SK-N-SH (cell line): ENCODE measurements around the gene CRABP1. TPM values are rescaled to one million over a fixed set of nuclear protein-coding genes. Genes with fewer than 3 reads are reported as not detected.

Experiments
- CTCF ChIA-PET: fragments of 300-600, 350-600 bp; formaldehyde crosslinking; extraction: SDS; loops from one replicate; lab custom pipeline; 2021; lab: Yijun Ruan, JAX
- POLR2A ChIA-PET: fragments of 350-600 bp; sonication (Branson Sonifier 250); formaldehyde crosslinking; extraction: SDS; loops from one replicate; lab custom pipeline; 2020; ENCODE audit warnings: antibody characterized with exemption, inconsistent platforms; lab: Yijun Ruan, JAX
- DNase-seq: peaks from one replicate; pipeline ENCODE4 v3.0.0; 2012
- H2AFZ ChIP-seq: fragments of 200-600 bp; sonication (generic); 2 replicates; pipeline ENCODE4 v1.8.1; 2016; ENCODE audit warnings: antibody characterized with exemption, mild to moderate bottlenecking, low read depth
- H3F3A ChIP-seq: fragments of 200-600 bp; sonication (generic); replicated peaks from 2 replicates; pipeline ENCODE3; 2016; ENCODE audit warnings: antibody characterized with exemption, mild to moderate bottlenecking; ENCODE audit not compliant: insufficient read depth
- H3K27ac ChIP-seq, 2 experiments: fragments of 200-500 bp in 1 of 2; fragments of 200-600 bp in 1 of 2; sonication (Bioruptor generic) in 1 of 2; sonication (generic), shearing (Covaris generic) in 1 of 2; 2 replicates each; pipeline versions ENCODE4 v1.5.1 to v1.6.1; 2014 to 2016; ENCODE audit warnings: low read depth in 2 of 2, inconsistent platforms in 1 of 2, low read length in 1 of 2, mild to moderate bottlenecking in 1 of 2, mixed read lengths in 1 of 2
- H3K27me3 ChIP-seq: fragments of 200-600 bp; sonication (generic), shearing (Covaris generic); 2 replicates; pipeline ENCODE4 v1.6.1; 2016; ENCODE audit warnings: mixed run types; ENCODE audit not compliant: insufficient read depth
- H3K36me3 ChIP-seq, 2 experiments: fragments of 200-500 bp in 1 of 2; fragments of 200-600 bp in 1 of 2; sonication (Bioruptor generic) in 1 of 2; sonication (generic) in 1 of 2; replicated peaks in 1 of 2; 2 replicates each; pipeline versions ENCODE3 to v1.5.1; 2014 to 2016; ENCODE audit warnings: low read length in 1 of 2, mild to moderate bottlenecking in 1 of 2; ENCODE audit not compliant: insufficient read depth in 2 of 2, control insufficient read depth in 1 of 2
- H3K4me1 ChIP-seq, 2 experiments: fragments of 200-500 bp in 1 of 2; fragments of 200-600 bp in 1 of 2; sonication (Bioruptor generic) in 1 of 2; sonication (generic), shearing (Covaris generic) in 1 of 2; 2 replicates each; pipeline versions ENCODE4 v1.5.1 to v1.6.1; 2014 to 2016; ENCODE audit warnings: low read depth in 1 of 2, low read length in 1 of 2, mixed run types in 1 of 2; ENCODE audit not compliant: insufficient read depth in 2 of 2, control insufficient read depth in 1 of 2
- H3K4me2 ChIP-seq: fragments of 200-600 bp; sonication (generic), shearing (Covaris generic); 2 replicates; pipeline ENCODE4 v1.6.1; 2017; ENCODE audit warnings: mixed run types
- H3K4me3 ChIP-seq, 2 experiments: fragments of 200-500 bp in 1 of 2; fragments of 200-600 bp in 1 of 2; sonication (Bioruptor generic) in 1 of 2; sonication (generic), shearing (Covaris generic) in 1 of 2; 2 replicates each; pipeline versions ENCODE4 v1.5.1 to v1.8.1; 2014 to 2016; ENCODE audit warnings: low read depth in 2 of 2, inconsistent platforms in 1 of 2, low read length in 1 of 2, mild to moderate bottlenecking in 1 of 2, mixed read lengths in 1 of 2, moderate library complexity in 1 of 2
- H3K79me2 ChIP-seq: fragments of 200-600 bp; sonication (generic); 2 replicates; pipeline ENCODE4 v1.8.1; 2017; ENCODE audit warnings: mild to moderate bottlenecking; ENCODE audit not compliant: insufficient read depth
- H3K9ac ChIP-seq: fragments of 200-600 bp; sonication (generic); 2 replicates; pipeline ENCODE4 v1.6.1; 2017; ENCODE audit warnings: mixed run types
- H3K9me2 ChIP-seq: fragments of 200-600 bp; sonication (generic); 2 replicates; pipeline ENCODE4 v1.6.1; 2017; ENCODE audit warnings: mixed run types
- H3K9me3 ChIP-seq: fragments of 200-600 bp; sonication (generic); 2 replicates; pipeline ENCODE4 v1.6.1; 2017; ENCODE audit warnings: mixed run types, mild to moderate bottlenecking, moderate library complexity
- H4K20me1 ChIP-seq: fragments of 200-600 bp; sonication (generic); 2 replicates; pipeline ENCODE4 v1.6.1; 2017; ENCODE audit warnings: mild to moderate bottlenecking, mixed run types; ENCODE audit not compliant: insufficient read depth
- CHD2 ChIP-seq: fragments of 150-350 bp; IDR thresholded peaks from 2 replicates; pipeline ENCODE4 v1.6.1; 2018; ENCODE audit warnings: low read length; ENCODE audit not compliant: partially characterized antibody
- CTCF ChIP-seq: fragments of 200-600 bp; sonication (generic); IDR thresholded peaks from 2 replicates; pipeline ENCODE4 v1.6.1; 2017; ENCODE audit warnings: antibody characterized with exemption, mild to moderate bottlenecking, moderate library complexity
- ELF1 ChIP-seq: IDR thresholded peaks from 2 replicates; pipeline ENCODE4 v1.4.0; 2012
- EP300 ChIP-seq, 2 experiments: IDR thresholded peaks; 2 replicates each; pipeline versions ENCODE4 v1.4.0 to v1.6.1; 2012; ENCODE audit warnings: borderline replicate concordance in 1 of 2, low read depth in 1 of 2, low read length in 1 of 2
- FOSL2 ChIP-seq: IDR thresholded peaks from 2 replicates; pipeline ENCODE4 v1.4.0; 2012; ENCODE audit warnings: low read depth, mild to moderate bottlenecking, moderate library complexity, borderline replicate concordance
- GABPA ChIP-seq: IDR thresholded peaks from 2 replicates; pipeline ENCODE4 v1.4.0; 2012; ENCODE audit warnings: low read depth, mild to moderate bottlenecking
- GATA2 ChIP-seq: sonication (generic); formaldehyde crosslinking; IDR thresholded peaks from 2 replicates; pipeline ENCODE4 v1.5.0; 2020; ENCODE audit warnings: mild to moderate bottlenecking, missing genetic modification reagents
- MEF2A ChIP-seq: IDR thresholded peaks from 2 replicates; pipeline ENCODE4 v1.4.0; 2012; ENCODE audit warnings: low read depth, borderline replicate concordance
- MXI1 ChIP-seq: IDR thresholded peaks from 2 replicates; pipeline ENCODE4 v1.6.1; 2012; ENCODE audit warnings: mild to moderate bottlenecking, low read depth, low read length, improper control_type of control experiment
- NFIC ChIP-seq: IDR thresholded peaks from 2 replicates; pipeline ENCODE4 v1.4.0; 2012; ENCODE audit warnings: borderline replicate concordance
- PBX3 ChIP-seq: IDR thresholded peaks from 2 replicates; pipeline ENCODE4; 2012
- RAD21 ChIP-seq: IDR thresholded peaks from 2 replicates; pipeline ENCODE4 v1.6.1; 2012; ENCODE audit warnings: mild to moderate bottlenecking, low read length
- RCOR1 ChIP-seq: fragments of 150-350 bp; IDR thresholded peaks from 2 replicates; pipeline ENCODE4 v1.6.1; 2017; ENCODE audit warnings: antibody characterized with exemption, low read length
- REST ChIP-seq: IDR thresholded peaks from 2 replicates; pipeline ENCODE4 v1.6.1; 2012; ENCODE audit warnings: mild to moderate bottlenecking, low read depth, low read length, moderate library complexity
- RFX5 ChIP-seq: IDR thresholded peaks from 2 replicates; pipeline ENCODE4 v1.6.1; 2012; ENCODE audit warnings: mild to moderate bottlenecking, improper control_type of control experiment, low read length
- RXRA ChIP-seq: IDR thresholded peaks from 2 replicates; pipeline ENCODE4 v1.4.0; 2012; ENCODE audit warnings: low read depth, mild to moderate bottlenecking, borderline replicate concordance
- SMC3 ChIP-seq: IDR thresholded peaks from 2 replicates; pipeline ENCODE4 v1.6.1; 2012; ENCODE audit warnings: low read depth, low read length, improper control_type of control experiment
- TCF12 ChIP-seq: IDR thresholded peaks from 2 replicates; pipeline ENCODE4 v1.4.0; 2012
- TEAD4 ChIP-seq: IDR thresholded peaks from 2 replicates; pipeline ENCODE4 v1.4.0; 2012; ENCODE audit warnings: mild to moderate bottlenecking, borderline replicate concordance; ENCODE audit not compliant: insufficient read depth
- ZBTB33 ChIP-seq: IDR thresholded peaks from 2 replicates; pipeline ENCODE4 v1.4.0; 2012; ENCODE audit warnings: low read depth, borderline replicate concordance
- WGBS: methylation state at CpG from one replicate; pipeline ENCODE4 v1.1.6; 2017; ENCODE audit warnings: low lambda C conversion rate; 5-methylcytosine and 5-hydroxymethylcytosine counted together
- polyA plus RNA-seq, 3 experiments: library from polyadenylated mRNA; depleted of rRNA; stranded (reverse); fragments of >200 nt; gene quantifications; 2 replicates each; pipeline ENCODE4 v1.2.3, GENCODE V29; 2012

The CRABP1 gene
- polyA plus RNA-seq, 1 of the 3 experiments (the other 2 are of a cell fraction) = 1.0 TPM

GRCh38 chr15:78363381-78363734 is 23.2 kb downstream of the CRABP1 start (continued):
- no peak for TF ChIP-seq CTCF
- no peak for TF ChIP-seq TEAD4
- no peak for TF ChIP-seq PBX3
- no peak for TF ChIP-seq SMC3

- H3K9ac ChIP-seq = no peak overlapping the region
- no peaks in the 10 kb centered on the region for H3K79me2 ChIP-seq
- ChIA-PET CTCF (interaction anchor here (0.9 to 2.4 kb wide), 3 partner anchors 9 to 56 kb away, joined by 3 to 9 read pairs (median 4); no protein-coding TSS in a partner anchor), POLR2A (interaction anchor here (0.5 to 0.6 kb wide), 2 partner anchors 11 to 65 kb away, joined by 3 read pairs; partner anchors contain the start of gene SKIC8)
- 83% methylated on average over 1 of the region's 7 CpGs for WGBS
- DNase-seq = peak; percentile 81
- no peaks in the 10 kb centered on the region for H3F3A ChIP-seq
- H3K27me3 ChIP-seq = no peaks in the 10 kb centered on the region
- no peaks in the 10 kb centered on the region for H4K20me1 ChIP-seq
- no peak overlapping the region for H3K4me3 ChIP-seq
- H3K9me3 ChIP-seq = no peaks in the 10 kb centered on the region
- H3K27ac ChIP-seq = peak overlapping the region in 1 of 2 experiments; percentile 73; a peak in 2 of 4 replicates
- no peak overlapping the region for H2AFZ ChIP-seq
- H3K4me1 ChIP-seq = peaks cover 4 to 28% of the 10 kb centered on the region in 2 experiments; a peak in 2 of 4 replicates
- no peaks in the 10 kb centered on the region for H3K36me3 ChIP-seq
- no peaks in the 10 kb centered on the region for H3K9me2 ChIP-seq
- H3K4me2 ChIP-seq = no peak overlapping the region
- TF ChIP-seq RFX5 (no peak), RAD21 (peak; percentile 5; the same call in 1 of the 2 replicates), CHD2 (peak; percentile 14), SMC3 (no peak), ELF1 (no peak), RCOR1 (no peak), EP300 (IDR thresholded peaks at IDR 0.05; ENCODE audit: borderline replicate concordance in 1 of 2, low read depth in 1 of 2, low read length in 1 of 2) (peak in 1 of 2 experiments; percentile 35; a peak in 1 of 4 replicates), TCF12 (peak; percentile 52; the same call in 1 of the 2 replicates), ZBTB33 (no peak), REST (no peak), GATA2 (CRISPR knock-in tag) (peak; percentile 27; the same call in 1 of the 2 replicates), RXRA (no peak), MEF2A (no peak), NFIC (no peak), FOSL2 (no peak), GABPA (no peak), MXI1 (peak; percentile 61; the same call in 1 of the 2 replicates)
- TF ChIP-seq, all 33 proteins: peak for 6
These were observed 24.1 kb downstream of the CRABP1 start for GRCh38 chr15:78364233-78364632.
